HL-60 (cell line): ENCODE measurements around the gene PARVB.

Experiments used
- DNase-seq, 2 experiments: peaks; one replicate each; pipeline ENCODE4 v3.0.0-alpha.2; 2010 to 2020; ENCODE audit warnings: low read depth in 1 of 2, low spot score in 1 of 2
- H3K27ac ChIP-seq: fragments of 250-450 bp; sonication (Bioruptor Pico); replicated peaks from 2 replicates; pipeline ENCODE4 v1.5.1; 2020; ENCODE audit warnings: mild to moderate bottlenecking, moderate library complexity
- H3K27me3 ChIP-seq: fragments of 250-450 bp; sonication (Bioruptor Pico); 2 replicates; pipeline ENCODE4 v1.5.1; 2021; ENCODE audit warnings: mild to moderate bottlenecking, moderate library complexity; ENCODE audit not compliant: insufficient read depth, poor library complexity, severe bottlenecking
- H3K4me3 ChIP-seq: replicated peaks from 2 replicates; pipeline ENCODE4 v1.5.1; 2011; ENCODE audit warnings: mild to moderate bottlenecking, control low read depth, low read length; ENCODE audit not compliant: insufficient read depth
- GABPA ChIP-seq: IDR thresholded peaks from 2 replicates; pipeline ENCODE4 v1.6.1; 2012; ENCODE audit warnings: low read depth
- POLR2AphosphoS5 ChIP-seq: IDR thresholded peaks from 2 replicates; pipeline ENCODE4 v1.6.1; 2012; ENCODE audit warnings: low read depth
- REST ChIP-seq: IDR thresholded peaks from 2 replicates; pipeline ENCODE4 v1.6.1; 2012; ENCODE audit warnings: low read depth; ENCODE audit not compliant: insufficient replicate concordance
- SPI1 ChIP-seq: IDR thresholded peaks from 2 replicates; pipeline ENCODE4 v1.6.1; 2012; ENCODE audit warnings: low read depth, mild to moderate bottlenecking, borderline replicate concordance
- TF ChIP-seq, protein P1 (sequence below): IDR thresholded peaks from one replicate; pipeline ENCODE4 v1.5.1; 2011; ENCODE audit warnings: low read length, control low read depth, inconsistent platforms; ENCODE audit not compliant: insufficient read depth

PARVB gene

GRCh38 chr22:44200855-44201550, 176.9 kb downstream of the PARVB start:
- H3K27me3 ChIP-seq = no peaks in the 10 kb centered on the region
- H3K4me3 ChIP-seq = no peak overlapping the region
- DNase-seq = no peak
- H3K27ac ChIP-seq = no peak overlapping the region
- TF ChIP-seq SPI1 = no peak
- TF ChIP-seq, protein P1, sequence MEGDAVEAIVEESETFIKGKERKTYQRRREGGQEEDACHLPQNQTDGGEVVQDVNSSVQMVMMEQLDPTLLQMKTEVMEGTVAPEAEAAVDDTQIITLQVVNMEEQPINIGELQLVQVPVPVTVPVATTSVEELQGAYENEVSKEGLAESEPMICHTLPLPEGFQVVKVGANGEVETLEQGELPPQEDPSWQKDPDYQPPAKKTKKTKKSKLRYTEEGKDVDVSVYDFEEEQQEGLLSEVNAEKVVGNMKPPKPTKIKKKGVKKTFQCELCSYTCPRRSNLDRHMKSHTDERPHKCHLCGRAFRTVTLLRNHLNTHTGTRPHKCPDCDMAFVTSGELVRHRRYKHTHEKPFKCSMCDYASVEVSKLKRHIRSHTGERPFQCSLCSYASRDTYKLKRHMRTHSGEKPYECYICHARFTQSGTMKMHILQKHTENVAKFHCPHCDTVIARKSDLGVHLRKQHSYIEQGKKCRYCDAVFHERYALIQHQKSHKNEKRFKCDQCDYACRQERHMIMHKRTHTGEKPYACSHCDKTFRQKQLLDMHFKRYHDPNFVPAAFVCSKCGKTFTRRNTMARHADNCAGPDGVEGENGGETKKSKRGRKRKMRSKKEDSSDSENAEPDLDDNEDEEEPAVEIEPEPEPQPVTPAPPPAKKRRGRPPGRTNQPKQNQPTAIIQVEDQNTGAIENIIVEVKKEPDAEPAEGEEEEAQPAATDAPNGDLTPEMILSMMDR = no peak
- TF ChIP-seq GABPA = no peak
- TF ChIP-seq REST = no peak
- TF ChIP-seq POLR2AphosphoS5 = no peak

- Histone ChIP-seq H3K4me3 (no peak overlapping the region), H3K27ac (no peak overlapping the region), H3K27me3 (no peaks in the 10 kb centered on the region)
- TF ChIP-seq GABPA (no peak), REST (no peak), POLR2AphosphoS5 (no peak)
- TF ChIP-seq, protein P1 = no peak
- no peak for DNase-seq
These were observed 177.6 kb downstream of the PARVB start for GRCh38 chr22:44201665-44202064.

GRCh38 chr22:44202261-44202789, 178.2 kb downstream of the PARVB start:
- H3K27me3 ChIP-seq = no peaks in the 10 kb centered on the region
- TF ChIP-seq POLR2AphosphoS5 (no peak), GABPA (no peak), SPI1 (no peak)
- TF ChIP-seq, protein P1 = no peak
- no peak overlapping the region for H3K4me3 ChIP-seq
- H3K27ac ChIP-seq = no peak overlapping the region
- DNase-seq = no peak

GRCh38 chr22:44203203-44203602, 179.1 kb downstream of the PARVB start:
- H3K27ac ChIP-seq = no peak overlapping the region
- DNase-seq = no peak
- H3K4me3 ChIP-seq = no peak overlapping the region
- no peaks in the 10 kb centered on the region for H3K27me3 ChIP-seq
- TF ChIP-seq, protein P1 = no peak
- no peak for TF ChIP-seq GABPA
- no peak for TF ChIP-seq SPI1
- no peak for TF ChIP-seq REST
